ENCODE results near the gene COL26A1. TPM values are rescaled to one million over a fixed set of nuclear protein-coding genes. Genes with fewer than 3 reads are reported as not detected.

COL26A1 gene
- total and polyA plus RNA-seq, 2 of the 4 experiments (the other 2 are of a cell fraction), result not detected

DNA sequence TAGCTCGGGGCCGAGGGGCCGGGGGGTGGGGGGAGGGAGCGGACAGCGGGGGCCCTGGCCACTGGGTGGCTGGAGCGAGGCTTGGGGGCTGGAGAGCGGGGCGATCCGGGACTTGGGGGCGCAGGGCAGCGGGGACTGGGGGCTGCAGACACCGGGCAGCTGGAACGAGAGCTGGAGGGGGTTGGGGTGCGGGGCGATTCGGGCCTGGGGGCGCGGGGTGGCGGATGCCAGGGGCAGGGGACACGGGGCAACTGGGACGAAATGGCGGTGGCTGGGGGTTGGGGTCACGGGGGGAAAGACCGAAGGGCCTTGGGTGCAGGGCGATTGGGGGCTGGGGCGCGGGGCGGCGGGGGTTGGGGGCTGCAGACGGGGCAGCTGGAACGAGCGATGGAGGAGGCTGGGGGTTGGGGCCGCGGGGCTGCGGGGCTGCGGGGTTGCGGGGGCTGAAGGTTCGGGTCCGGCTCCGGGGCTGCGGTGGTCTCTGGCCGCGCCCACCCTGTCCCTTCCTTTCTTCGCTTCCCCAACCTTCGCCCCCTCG, 590 bp downstream of the COL26A1 start:
- intact Hi-C loops (cut with micrococcal nuclease), result loop anchor here (5.0 kb wide), 2 partner anchors 144 to 174 kb away; no protein-coding TSS in a partner anchor

More for the DNA sequence above, 590 bp downstream of the COL26A1 start:
- Histone ChIP-seq H4K8ac (ENCODE audit: low read depth in 2 of 2, low read length in 2 of 2) (no peak overlapping the region), H3K27ac (ENCODE audit: insufficient read depth, low read length) (no peak overlapping the region), H3K23ac (ENCODE audit: low read depth, low read length) (no peak overlapping the region), H2BK20ac (ENCODE audit: low read depth, low read length) (no peak overlapping the region), H3K4ac (ENCODE audit: low read depth, low read length) (no peak overlapping the region), H3K9me1 (ENCODE audit: insufficient read depth, low read length) (no peaks in the 10 kb centered on the region), H3K27me3 (ENCODE audit: control insufficient read depth, insufficient read depth, low read length) (peaks cover 36% of the 10 kb centered on the region), H3K56ac (ENCODE audit: extremely low read depth, insufficient read depth, low read length) (no peak overlapping the region), H3K4me1 (ENCODE audit: control insufficient read depth, insufficient read depth, low read length) (no peaks in the 10 kb centered on the region), H3K4me2 (ENCODE audit: low read depth, low read length) (peak overlapping the region; percentile 80), H3K9me3 (ENCODE audit: control insufficient read depth, insufficient read depth, low read length) (peaks cover 3% of the 10 kb centered on the region; the same call in 1 of the 2 replicates), H3K36me3 (ENCODE audit: control insufficient read depth, insufficient read depth, low read length) (no peaks in the 10 kb centered on the region), H2BK120ac (ENCODE audit: low read depth, low read length) (no peak overlapping the region), H2AFZ (replicated peaks; ENCODE audit: low read length, poor library complexity) (peak overlapping the region; percentile 89), H4K20me1 (ENCODE audit: insufficient read depth, low read length) (no peaks in the 10 kb centered on the region), H2AK9ac (replicated peaks; ENCODE audit: low read depth, low read length, poor library complexity) (no peak overlapping the region), H2AK5ac (ENCODE audit: low read depth, low read length) (no peak overlapping the region), H3K18ac (ENCODE audit: low read depth, low read length) (no peak overlapping the region), H2BK15ac (ENCODE audit: low read depth, low read length) (no peak overlapping the region), H4K91ac (ENCODE audit: insufficient read depth, low read depth, low read length) (no peak overlapping the region), H3K9ac (ENCODE audit: low read depth, low read length) (no peak overlapping the region), H3K79me1 (ENCODE audit: low read depth in 1 of 2, low read length in 2 of 2) (no peaks in the 10 kb centered on the region), H4K5ac (ENCODE audit: low read depth, low read length) (no peak overlapping the region), H2BK5ac (ENCODE audit: low read depth, low read length, poor library complexity, severe bottlenecking) (no peak overlapping the region), H3K4me3 (ENCODE audit: insufficient read depth, low read depth, low read length) (peak overlapping the region; percentile 24; the same call in 1 of the 2 replicates), H3K14ac (replicated peaks; ENCODE audit: low read depth, low read length) (no peak overlapping the region)
- dilution Hi-C loops (cut with HindIII; ENCODE audit: low sequenced_read_pairs, unreplicated experiment) (no loop called here), in situ Hi-C loops (cut with MboI; ENCODE audit: low sequenced_read_pairs) (loop anchor here (25.0 kb wide), 1 partner anchor 899 kb away; no protein-coding TSS in a partner anchor)
- TF ChIP-seq RAD21 (IDR thresholded peaks at IDR 0.05; ENCODE audit: low read length), result no peak
- TF ChIP-seq RCOR1 (IDR thresholded peaks at IDR 0.05; ENCODE audit: insufficient replicate concordance, low read length), result no peak
- no peak for TF ChIP-seq USF2 (IDR thresholded peaks at IDR 0.05; ENCODE audit: low read depth, low read length)
- no peak for TF ChIP-seq CHD1 (IDR thresholded peaks at IDR 0.05; ENCODE audit: low read depth, low read length)
- TF ChIP-seq, protein P1, sequence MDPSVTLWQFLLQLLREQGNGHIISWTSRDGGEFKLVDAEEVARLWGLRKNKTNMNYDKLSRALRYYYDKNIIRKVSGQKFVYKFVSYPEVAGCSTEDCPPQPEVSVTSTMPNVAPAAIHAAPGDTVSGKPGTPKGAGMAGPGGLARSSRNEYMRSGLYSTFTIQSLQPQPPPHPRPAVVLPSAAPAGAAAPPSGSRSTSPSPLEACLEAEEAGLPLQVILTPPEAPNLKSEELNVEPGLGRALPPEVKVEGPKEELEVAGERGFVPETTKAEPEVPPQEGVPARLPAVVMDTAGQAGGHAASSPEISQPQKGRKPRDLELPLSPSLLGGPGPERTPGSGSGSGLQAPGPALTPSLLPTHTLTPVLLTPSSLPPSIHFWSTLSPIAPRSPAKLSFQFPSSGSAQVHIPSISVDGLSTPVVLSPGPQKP (IDR thresholded peaks at IDR 0.05; ENCODE audit: borderline replicate concordance, low read depth, low read length), result no peak
- no peak for TF ChIP-seq FOS (IDR thresholded peaks at IDR 0.05; ENCODE audit: low read depth, low read length)
- TF ChIP-seq MXI1 (IDR thresholded peaks at IDR 0.05; ENCODE audit: borderline replicate concordance, low read depth, low read length), result no peak
- no peak for TF ChIP-seq BHLHE40 (IDR thresholded peaks at IDR 0.05; ENCODE audit: low read depth, low read length)
- no peak for TF ChIP-seq MAFK (IDR thresholded peaks at IDR 0.05; ENCODE audit: low read depth, low read length)
- TF ChIP-seq RFX5 (IDR thresholded peaks at IDR 0.05; ENCODE audit: low read depth, low read length), result no peak
- TF ChIP-seq, protein P2, sequence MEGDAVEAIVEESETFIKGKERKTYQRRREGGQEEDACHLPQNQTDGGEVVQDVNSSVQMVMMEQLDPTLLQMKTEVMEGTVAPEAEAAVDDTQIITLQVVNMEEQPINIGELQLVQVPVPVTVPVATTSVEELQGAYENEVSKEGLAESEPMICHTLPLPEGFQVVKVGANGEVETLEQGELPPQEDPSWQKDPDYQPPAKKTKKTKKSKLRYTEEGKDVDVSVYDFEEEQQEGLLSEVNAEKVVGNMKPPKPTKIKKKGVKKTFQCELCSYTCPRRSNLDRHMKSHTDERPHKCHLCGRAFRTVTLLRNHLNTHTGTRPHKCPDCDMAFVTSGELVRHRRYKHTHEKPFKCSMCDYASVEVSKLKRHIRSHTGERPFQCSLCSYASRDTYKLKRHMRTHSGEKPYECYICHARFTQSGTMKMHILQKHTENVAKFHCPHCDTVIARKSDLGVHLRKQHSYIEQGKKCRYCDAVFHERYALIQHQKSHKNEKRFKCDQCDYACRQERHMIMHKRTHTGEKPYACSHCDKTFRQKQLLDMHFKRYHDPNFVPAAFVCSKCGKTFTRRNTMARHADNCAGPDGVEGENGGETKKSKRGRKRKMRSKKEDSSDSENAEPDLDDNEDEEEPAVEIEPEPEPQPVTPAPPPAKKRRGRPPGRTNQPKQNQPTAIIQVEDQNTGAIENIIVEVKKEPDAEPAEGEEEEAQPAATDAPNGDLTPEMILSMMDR (conservative IDR thresholded peaks at IDR 0.05; ENCODE audit: low read depth, low read length), result no peak
- no peak for TF ChIP-seq NFE2L2 (IDR thresholded peaks at IDR 0.05; ENCODE audit: low read depth, low read length)
- TF ChIP-seq CEBPB (IDR thresholded peaks at IDR 0.05; ENCODE audit: low read depth, low read length), result no peak
- TF ChIP-seq POLR2A (IDR thresholded peaks at IDR 0.05; ENCODE audit: low read depth, low read length), result no peak
- ChIA-PET CTCF (no interaction called here), POLR2A (ENCODE audit: unreplicated experiment) (no interaction called here)
- no peak for DNase-seq
- WGBS, 2 experiments (ENCODE audit: extremely low coverage in 2 of 2, insufficient read length in 1 of 2), result no CpG with 5 or more reads among the region's 46 CpGs
- BruUV-seq (replicated peaks), result no TSS peak
- no peak for ATAC-seq (ENCODE audit: low read depth)
